CD4-positive, alpha-beta memory T cell (primary cell): ENCODE results near the gene SPINK4. TPM values are rescaled to one million over a fixed set of nuclear protein-coding genes. Genes with fewer than 3 reads are reported as not detected.

ENCODE experiments used
- CTCF ChIA-PET: fragments of 350-600 bp; sonication (Branson Sonifier 250); formaldehyde crosslinking; loops from one replicate; lab custom pipeline; 2021; ENCODE audit warnings: inconsistent platforms; ENCODE audit not compliant: partially characterized antibody; lab: Charles Lee
- POLR2A ChIA-PET: fragments of 350-600 bp; sonication (Branson Sonifier 250); formaldehyde crosslinking; loops from one replicate; lab custom pipeline; 2021; ENCODE audit not compliant: partially characterized antibody; lab: Charles Lee
- DNase-seq, 5 donors: peaks; one replicate each; pipeline versions ENCODE4 v3.0.0 to v3.0.0-alpha.2; 2020 to 2022; ENCODE audit warnings: mixed read lengths in 1 of 5
- H3K27ac ChIP-seq: one replicate; pipeline ENCODE4 v1.7.0; 2013; ENCODE audit warnings: low read depth, low read length
- H3K27me3 ChIP-seq: 2 replicates; pipeline ENCODE4 v1.7.0; 2013; ENCODE audit warnings: mild to moderate bottlenecking, low read length, moderate library complexity; ENCODE audit not compliant: insufficient read depth
- H3K36me3 ChIP-seq: 2 replicates; pipeline ENCODE4 v1.7.0; 2013; ENCODE audit warnings: mild to moderate bottlenecking, low read length, moderate library complexity; ENCODE audit not compliant: insufficient read depth
- H3K4me1 ChIP-seq: 2 replicates; pipeline ENCODE4 v1.7.0; 2013; ENCODE audit warnings: mild to moderate bottlenecking, low read length, moderate library complexity; ENCODE audit not compliant: insufficient read depth
- H3K4me3 ChIP-seq, 2 donors: one replicate each; pipeline ENCODE4 v1.7.0; 2013; ENCODE audit warnings: low read length in 2 of 2, mild to moderate bottlenecking in 1 of 2
- H3K9me3 ChIP-seq, 2 donors: one replicate each; pipeline ENCODE4 v1.7.0; 2013; ENCODE audit warnings: low read length in 2 of 2, control low read depth in 1 of 2; ENCODE audit not compliant: control insufficient read depth in 1 of 2
- H3K27ac Mint-ChIP-seq, 7 donors: one replicate each; pipeline ENCODE4 v1.8.0; 2020 to 2021; ENCODE audit warnings: mixed read lengths in 7 of 7, mild to moderate bottlenecking in 6 of 7, inconsistent platforms in 3 of 7, moderate library complexity in 3 of 7
- H3K27me3 Mint-ChIP-seq, 2 donors: one replicate each; pipeline ENCODE4 v1.8.0; 2020 to 2021; ENCODE audit warnings: mixed read lengths in 2 of 2
- H3K36me3 Mint-ChIP-seq, 2 donors: one replicate each; pipeline ENCODE4 v1.8.0; 2020 to 2021; ENCODE audit warnings: mixed read lengths in 2 of 2, inconsistent platforms in 1 of 2, mild to moderate bottlenecking in 1 of 2
- H3K4me1 Mint-ChIP-seq, 4 donors: one replicate each; pipeline ENCODE4 v1.8.0; 2020 to 2021; ENCODE audit warnings: mixed read lengths in 4 of 4, mild to moderate bottlenecking in 1 of 4
- H3K4me3 Mint-ChIP-seq, 8 donors: one replicate each; pipeline ENCODE4 v1.8.0; 2020 to 2021; ENCODE audit warnings: mixed read lengths in 8 of 8, mild to moderate bottlenecking in 7 of 8, moderate library complexity in 6 of 8, inconsistent platforms in 3 of 8
- H3K9me3 Mint-ChIP-seq, 8 donors: one replicate each; pipeline ENCODE4 v1.8.0; 2020 to 2021; ENCODE audit warnings: mixed read lengths in 8 of 8, mild to moderate bottlenecking in 5 of 8, inconsistent platforms in 3 of 8, moderate library complexity in 1 of 8
- intact Hi-C: fragments of 100-400 bp; cut with micrococcal nuclease; formaldehyde crosslinking; loops from one replicate; pipeline ENCODE4 v1.15.1; 2023
- polyA plus RNA-seq, 2 donors: library from polyadenylated mRNA; unstranded; fragments of 300-500 nt; fragmentation: Illumina TruSeq; gene quantifications; one replicate each; pipeline ENCODE4 v1.2.3, GENCODE V29; 2021
- total RNA-seq, 2 experiments: library from RNA; stranded (reverse); gene quantifications; one replicate each; pipeline ENCODE4 v1.2.3, GENCODE V29; 2021

Gene SPINK4
- total and polyA plus RNA-seq, 4 experiments from 2014 or later = not detected

GRCh38 chr9:33257276-33257675, 17.3 kb downstream of the SPINK4 start:
- Mint-ChIP-seq H3K36me3 (peaks cover 59 to 82% of the 10 kb centered on the region in 2 donors), H3K4me3 (no peak overlapping the region)

GRCh38 chr9:33260372-33260771, 20.4 kb downstream of the SPINK4 start:
- intact Hi-C loops = loop anchor here (10.0 kb wide), 2 partner anchors 554 to 784 kb away; partner anchors contain the start of genes UBAP2 and UBE2R2
- H3K27ac ChIP-seq = no peak overlapping the region
- H3K27ac Mint-ChIP-seq = peak overlapping the region in 2 of 7 donors; percentile 50 to 64

More at GRCh38 chr9:33257276-33257675, 17.3 kb downstream of the SPINK4 start:
- Mint-ChIP-seq H3K9me3 (peaks cover 0 to 1% (median 0%) of the 10 kb centered on the region in 8 donors), H3K27ac (no peak overlapping the region), H3K4me1 (peaks cover 3 to 11% (median 5%) of the 10 kb centered on the region in 4 donors), H3K27me3 (no peaks in the 10 kb centered on the region)
- intact Hi-C loops = no loop called here
- Histone ChIP-seq H3K9me3 (no peaks in the 10 kb centered on the region), H3K4me1 (no peaks in the 10 kb centered on the region), H3K36me3 (peaks cover 60% of the 10 kb centered on the region), H3K27me3 (no peaks in the 10 kb centered on the region), H3K4me3 (no peak overlapping the region), H3K27ac (no peak overlapping the region)
- ChIA-PET POLR2A (no interaction called here), CTCF (no interaction called here)
- no peak for DNase-seq

GRCh38 chr9:33263131-33264002, 23.4 kb downstream of the SPINK4 start:
- no peaks in the 10 kb centered on the region for H3K27me3 Mint-ChIP-seq
- Histone ChIP-seq H3K36me3 (peaks cover 29% of the 10 kb centered on the region), H3K4me1 (peaks cover 38% of the 10 kb centered on the region), H3K4me3 (peak overlapping the region; percentile 51 to 71), H3K27me3 (no peaks in the 10 kb centered on the region), H3K27ac (peak overlapping the region; percentile 76), H3K9me3 (no peaks in the 10 kb centered on the region)
- peak in 1 of 5 donors; percentile 33 for DNase-seq
- H3K9me3 Mint-ChIP-seq = no peaks in the 10 kb centered on the region
- POLR2A ChIA-PET = interaction anchor here (0.6 to 3.5 kb wide), 10 partner anchors 8 to 238 kb away, joined by 3 to 58 read pairs (median 4); partner anchors contain the start of genes AQP3, B4GALT1, DNAJA1 and NFX1
- peaks cover 38 to 56% (median 45%) of the 10 kb centered on the region in 4 donors for H3K4me1 Mint-ChIP-seq
- CTCF ChIA-PET = interaction anchor here (1.0 to 2.1 kb wide), 3 partner anchors 27 to 37 kb away, joined by 3 to 5 read pairs (median 5); partner anchors contain the start of gene NFX1
- intact Hi-C loops = loop anchor here (1.0 to 10.0 kb wide), 8 partner anchors 27 to 781 kb away; partner anchors contain the start of genes APTX, B4GALT1, DNAJA1 and NFX1
- peak overlapping the region; percentile 84 to 99 (median 95) for H3K27ac Mint-ChIP-seq
- H3K36me3 Mint-ChIP-seq = peaks cover 40 to 72% of the 10 kb centered on the region in 2 donors
- peak overlapping the region; percentile 93 to 100 (median 97) for H3K4me3 Mint-ChIP-seq

More at GRCh38 chr9:33260372-33260771, 20.4 kb downstream of the SPINK4 start:
- H3K27me3 ChIP-seq = no peaks in the 10 kb centered on the region
- DNase-seq = no peak
- Mint-ChIP-seq H3K9me3 (peaks cover 0 to 1% (median 0%) of the 10 kb centered on the region in 8 donors), H3K36me3 (peaks cover 45 to 75% of the 10 kb centered on the region in 2 donors), H3K27me3 (no peaks in the 10 kb centered on the region), H3K4me3 (no peak overlapping the region), H3K4me1 (peaks cover 18 to 29% (median 27%) of the 10 kb centered on the region in 4 donors)
- H3K4me1 ChIP-seq = peaks cover 16% of the 10 kb centered on the region
- CTCF ChIA-PET = no interaction called here
- no peak overlapping the region for H3K4me3 ChIP-seq
- H3K9me3 ChIP-seq = no peaks in the 10 kb centered on the region
- POLR2A ChIA-PET = no interaction called here
- peaks cover 47% of the 10 kb centered on the region for H3K36me3 ChIP-seq

GRCh38 chr9:33264003-33264472, 24.1 kb downstream of the SPINK4 start:
- H3K4me3 ChIP-seq = peak overlapping the region; percentile 51 to 71
- Mint-ChIP-seq H3K4me3 (peak overlapping the region; percentile 93 to 100 (median 97)), H3K4me1 (peaks cover 38 to 53% (median 45%) of the 10 kb centered on the region in 4 donors), H3K27me3 (no peaks in the 10 kb centered on the region), H3K36me3 (peaks cover 33 to 67% of the 10 kb centered on the region in 2 donors), H3K27ac (peak overlapping the region; percentile 84 to 99 (median 95)), H3K9me3 (no peaks in the 10 kb centered on the region)
- ChIA-PET CTCF (interaction anchor here (1.9 to 2.1 kb wide), 2 partner anchors 26 to 38 kb away, joined by 5 read pairs; partner anchors contain the start of gene NFX1), POLR2A (interaction anchor here (1.0 to 3.5 kb wide), 10 partner anchors 9 to 239 kb away, joined by 3 to 58 read pairs (median 4); partner anchors contain the start of genes AQP3, B4GALT1, DNAJA1 and NFX1)
- intact Hi-C loops = loop anchor here (1.0 to 10.0 kb wide), 8 partner anchors 26 to 781 kb away; partner anchors contain the start of genes APTX, B4GALT1, DNAJA1 and NFX1
- H3K27ac ChIP-seq = peak overlapping the region; percentile 76
- H3K4me1 ChIP-seq = peaks cover 38% of the 10 kb centered on the region
- H3K27me3 ChIP-seq = no peaks in the 10 kb centered on the region
- peaks cover 34% of the 10 kb centered on the region for H3K36me3 ChIP-seq
- peak in 3 of 5 donors; percentile 20 to 64 (median 23) for DNase-seq
- H3K9me3 ChIP-seq = no peaks in the 10 kb centered on the region

- H3K9me3 Mint-ChIP-seq = no peaks in the 10 kb centered on the region
- Histone ChIP-seq H3K27me3 (no peaks in the 10 kb centered on the region), H3K4me3 (peak within 1 kb of the TSS; percentile 71 to 85), H3K4me1 (peaks cover 38% of the 10 kb centered on the region), H3K36me3 (peaks cover 29% of the 10 kb centered on the region), H3K27ac (peak within 1 kb of the TSS; percentile 76), H3K9me3 (no peaks in the 10 kb centered on the region)
- peak within 1 kb of the TSS; percentile 95 to 100 (median 97) for H3K4me3 Mint-ChIP-seq
- no peaks in the 10 kb centered on the region for H3K27me3 Mint-ChIP-seq
- peak; percentile 99 to 100 (median 100) for DNase-seq
- peaks cover 38 to 53% (median 44%) of the 10 kb centered on the region in 4 donors for H3K4me1 Mint-ChIP-seq
- H3K27ac Mint-ChIP-seq = peak within 1 kb of the TSS; percentile 90 to 99 (median 98)
- ChIA-PET POLR2A (interaction anchor here (1.0 to 3.5 kb wide), 11 partner anchors 9 to 552 kb away, joined by 3 to 58 read pairs (median 4); partner anchors contain the start of genes AQP3, B4GALT1, DNAJA1 and NFX1), CTCF (interaction anchor here (2.1 kb wide), 1 partner anchor 38 kb away, joined by 5 read pairs; no protein-coding TSS in a partner anchor)
- peaks cover 32 to 63% of the 10 kb centered on the region in 2 donors for H3K36me3 Mint-ChIP-seq
- intact Hi-C loops = loop anchor here (1.0 to 10.0 kb wide), 9 partner anchors 26 to 780 kb away; partner anchors contain the start of genes APTX, B4GALT1, DNAJA1 and NFX1
These were observed 24.7 kb downstream of the SPINK4 start, which contains the start of the genes BAG1 and CHMP5 for GRCh38 chr9:33264473-33265177. Gene BAG1, minus strand, starts transcription at chr9:33264708. Gene CHMP5, plus strand, starts transcription at chr9:33265049. Its CDS starts 30 bp downstream, at chr9:33265079.
